ENCODE data around the gene ROBO2.

Gene ROBO2

DNA sequence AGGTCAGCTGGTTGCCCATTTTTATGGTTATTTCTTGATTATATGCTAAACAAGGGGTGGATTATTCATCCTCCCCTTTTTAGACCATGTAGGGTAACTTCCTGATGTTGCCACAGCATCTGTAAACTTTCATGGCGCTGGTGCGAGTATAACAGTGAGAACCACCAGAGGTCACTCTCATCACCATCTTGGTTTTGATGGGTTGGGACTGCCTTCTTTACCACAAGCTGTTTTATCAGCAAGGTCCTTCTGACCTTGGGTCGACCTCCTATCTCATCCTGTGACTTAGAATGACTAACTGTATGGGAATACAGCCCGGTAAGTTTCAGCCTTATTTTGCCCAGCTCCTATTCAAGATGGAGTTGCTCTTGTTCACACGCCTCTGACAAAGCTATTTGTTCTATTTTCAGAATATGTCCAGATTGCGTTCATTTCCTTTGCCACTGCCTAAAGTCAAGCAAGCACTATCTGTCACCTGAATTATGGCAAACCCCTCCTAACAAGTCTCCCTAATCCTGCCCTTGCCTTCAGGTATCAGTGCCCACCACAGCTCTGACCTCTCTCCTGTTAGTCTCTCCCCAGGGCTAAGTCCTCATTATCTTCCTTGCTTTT is 308.5 kb downstream of the ROBO2 start:
- no peak overlapping the region for H3K4me3 ChIP-seq (ENCODE audit: low read depth, low read length)

DNA sequence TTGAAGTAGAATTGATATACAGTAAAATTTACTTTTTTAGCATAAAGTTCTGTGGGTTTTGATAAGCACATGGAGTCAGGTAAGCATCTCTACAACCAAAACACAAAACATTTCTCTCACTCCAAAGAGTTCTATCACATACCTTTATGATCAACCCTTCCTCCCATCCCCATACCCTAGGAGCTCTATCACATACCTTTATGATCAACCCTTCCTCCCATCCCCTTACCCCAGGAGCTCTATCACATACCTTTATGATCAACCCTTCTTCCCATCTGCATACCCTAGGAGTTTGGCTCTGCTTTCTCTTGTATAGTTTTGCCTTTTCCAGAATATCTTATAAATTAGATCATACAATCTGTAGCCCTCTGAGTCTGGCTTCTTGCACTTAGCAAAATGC is 315.1 kb downstream of the ROBO2 start:
- no peaks in the 10 kb centered on the region for H3K27me3 ChIP-seq (ENCODE audit: control insufficient read depth, insufficient read depth, low read length)
- no peak overlapping the region for H3K4me3 ChIP-seq (ENCODE audit: low read depth, low read length)
- no peaks in the 10 kb centered on the region for H3K36me3 ChIP-seq (ENCODE audit: control insufficient read depth, insufficient read depth, low read length)
- no peak overlapping the region for H3K9ac ChIP-seq (ENCODE audit: low read depth, low read length)
- peaks cover 2% of the 10 kb centered on the region for H3K4me1 ChIP-seq (ENCODE audit: control insufficient read depth, insufficient read depth, low read length)
- H3K9me3 ChIP-seq (ENCODE audit: control insufficient read depth, insufficient read depth, low read length) = no peaks in the 10 kb centered on the region

More for the DNA sequence above, 308.5 kb downstream of the ROBO2 start:
- no peaks in the 10 kb centered on the region for H3K27me3 ChIP-seq (ENCODE audit: control insufficient read depth, insufficient read depth, low read length)
- peaks cover 11% of the 10 kb centered on the region for H3K4me1 ChIP-seq (ENCODE audit: control insufficient read depth, insufficient read depth, low read length)
- H3K9me3 ChIP-seq (ENCODE audit: control insufficient read depth, insufficient read depth, low read length) = no peaks in the 10 kb centered on the region
- H3K36me3 ChIP-seq (ENCODE audit: control insufficient read depth, insufficient read depth, low read length) = no peaks in the 10 kb centered on the region
- no peak overlapping the region for H3K9ac ChIP-seq (ENCODE audit: low read depth, low read length)

DNA sequence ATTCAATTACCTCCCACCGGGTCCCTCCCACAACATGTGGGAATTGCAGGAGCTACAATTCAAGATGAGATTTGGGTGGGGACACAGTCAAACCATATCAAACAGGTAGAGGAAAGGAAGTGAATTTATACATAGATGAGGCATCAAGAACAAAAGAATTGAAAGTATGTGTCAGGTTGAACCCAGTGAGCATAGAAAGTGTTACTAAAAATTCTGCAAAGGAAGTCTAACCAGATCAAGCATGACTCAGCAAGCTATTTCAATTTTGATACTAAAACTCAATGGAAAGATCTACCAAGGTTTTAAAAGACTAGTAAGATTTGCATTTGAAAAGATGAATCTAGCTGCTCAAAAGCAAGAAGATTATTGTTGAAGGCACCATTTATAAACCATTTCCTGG is 323.0 kb downstream of the ROBO2 start:
- no peaks in the 10 kb centered on the region for H3K36me3 ChIP-seq (ENCODE audit: control insufficient read depth, insufficient read depth, low read length)
- no peak overlapping the region for H3K4me3 ChIP-seq (ENCODE audit: low read depth, low read length)
- H3K9me3 ChIP-seq (ENCODE audit: control insufficient read depth, insufficient read depth, low read length) = no peaks in the 10 kb centered on the region
- H3K9ac ChIP-seq (ENCODE audit: low read depth, low read length) = no peak overlapping the region
- no peaks in the 10 kb centered on the region for H3K27me3 ChIP-seq (ENCODE audit: control insufficient read depth, insufficient read depth, low read length)
- peaks cover 2% of the 10 kb centered on the region for H3K4me1 ChIP-seq (ENCODE audit: control insufficient read depth, insufficient read depth, low read length)

DNA sequence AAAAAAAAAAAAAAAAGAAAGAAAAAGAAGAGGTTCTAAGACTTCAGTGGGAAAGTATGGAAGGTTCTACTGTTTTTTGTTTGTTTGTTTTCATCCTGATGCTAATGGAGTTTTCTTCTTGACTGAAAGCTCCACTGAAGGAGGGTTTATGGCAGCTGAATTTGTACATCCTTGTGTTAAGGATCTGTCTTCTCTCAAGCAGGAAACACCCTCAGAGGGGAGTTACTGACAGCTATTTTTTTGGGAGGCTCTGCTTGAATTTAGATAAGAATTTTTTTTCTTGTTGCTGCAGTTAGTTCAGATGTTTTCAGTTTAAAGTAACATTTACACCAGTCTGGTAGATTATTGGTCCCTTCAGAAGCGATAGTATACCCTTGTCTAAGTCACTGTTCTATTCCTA is 325.3 kb downstream of the ROBO2 start:
- no peak overlapping the region for H3K9ac ChIP-seq (ENCODE audit: low read depth, low read length)
- H3K4me3 ChIP-seq (ENCODE audit: low read depth, low read length) = no peak overlapping the region
- no peaks in the 10 kb centered on the region for H3K4me1 ChIP-seq (ENCODE audit: control insufficient read depth, insufficient read depth, low read length)

DNA sequence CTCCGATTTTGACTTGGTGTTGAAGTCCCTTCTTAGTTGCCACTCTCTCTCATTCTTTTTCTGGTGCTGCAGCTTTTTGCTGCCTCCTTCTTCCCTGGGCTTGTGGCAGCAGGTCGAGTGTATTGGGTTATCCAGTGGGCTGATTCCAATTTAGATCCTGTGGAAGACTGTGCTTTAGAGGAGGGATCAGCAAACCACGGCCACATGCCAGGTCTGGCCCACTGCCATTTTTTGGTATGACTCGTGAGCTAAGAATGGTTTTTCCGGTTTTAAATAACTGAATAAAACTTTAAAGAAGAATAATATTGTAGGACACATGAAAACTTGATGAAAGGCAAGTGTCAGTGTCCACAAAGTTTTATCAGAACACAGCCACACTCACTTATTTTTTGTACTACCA is 330.5 kb downstream of the ROBO2 start:
- Histone ChIP-seq H3K9ac (ENCODE audit: low read depth, low read length) (no peak overlapping the region), H3K9me3 (ENCODE audit: control insufficient read depth, insufficient read depth, low read length) (no peaks in the 10 kb centered on the region), H3K36me3 (ENCODE audit: control insufficient read depth, insufficient read depth, low read length) (no peaks in the 10 kb centered on the region), H3K27me3 (ENCODE audit: control insufficient read depth, insufficient read depth, low read length) (no peaks in the 10 kb centered on the region), H3K4me1 (ENCODE audit: control insufficient read depth, insufficient read depth, low read length) (no peaks in the 10 kb centered on the region), H3K4me3 (ENCODE audit: low read depth, low read length) (no peak overlapping the region)

More for the DNA sequence above, 325.3 kb downstream of the ROBO2 start:
- Histone ChIP-seq H3K36me3 (ENCODE audit: control insufficient read depth, insufficient read depth, low read length) (no peaks in the 10 kb centered on the region), H3K9me3 (ENCODE audit: control insufficient read depth, insufficient read depth, low read length) (no peaks in the 10 kb centered on the region), H3K27me3 (ENCODE audit: control insufficient read depth, insufficient read depth, low read length) (no peaks in the 10 kb centered on the region)

DNA sequence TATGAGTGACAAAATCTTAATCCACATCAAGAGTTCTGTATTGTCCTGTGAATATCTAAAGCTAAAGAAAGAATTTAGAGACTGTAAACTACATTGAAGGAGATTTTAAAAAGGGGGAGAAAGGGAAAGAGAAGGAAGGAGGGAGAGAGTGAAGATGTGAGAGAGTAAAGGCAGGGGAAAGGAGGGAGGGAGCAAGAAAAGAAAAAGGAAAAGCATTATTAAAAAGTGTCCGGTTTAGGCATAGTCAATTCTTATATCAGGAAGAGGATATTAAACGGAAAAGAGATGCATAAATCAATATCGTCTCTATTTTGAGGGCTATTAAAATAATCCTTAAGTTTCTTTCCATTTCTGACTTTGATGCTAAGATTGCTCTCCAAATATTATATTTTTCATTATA is 332.1 kb downstream of the ROBO2 start:
- H3K9ac ChIP-seq (ENCODE audit: low read depth, low read length) = no peak overlapping the region
- no peaks in the 10 kb centered on the region for H3K9me3 ChIP-seq (ENCODE audit: control insufficient read depth, insufficient read depth, low read length)
- H3K4me1 ChIP-seq (ENCODE audit: control insufficient read depth, insufficient read depth, low read length) = no peaks in the 10 kb centered on the region
- no peaks in the 10 kb centered on the region for H3K27me3 ChIP-seq (ENCODE audit: control insufficient read depth, insufficient read depth, low read length)
- H3K36me3 ChIP-seq (ENCODE audit: control insufficient read depth, insufficient read depth, low read length) = no peaks in the 10 kb centered on the region
- H3K4me3 ChIP-seq (ENCODE audit: low read depth, low read length) = no peak overlapping the region

DNA sequence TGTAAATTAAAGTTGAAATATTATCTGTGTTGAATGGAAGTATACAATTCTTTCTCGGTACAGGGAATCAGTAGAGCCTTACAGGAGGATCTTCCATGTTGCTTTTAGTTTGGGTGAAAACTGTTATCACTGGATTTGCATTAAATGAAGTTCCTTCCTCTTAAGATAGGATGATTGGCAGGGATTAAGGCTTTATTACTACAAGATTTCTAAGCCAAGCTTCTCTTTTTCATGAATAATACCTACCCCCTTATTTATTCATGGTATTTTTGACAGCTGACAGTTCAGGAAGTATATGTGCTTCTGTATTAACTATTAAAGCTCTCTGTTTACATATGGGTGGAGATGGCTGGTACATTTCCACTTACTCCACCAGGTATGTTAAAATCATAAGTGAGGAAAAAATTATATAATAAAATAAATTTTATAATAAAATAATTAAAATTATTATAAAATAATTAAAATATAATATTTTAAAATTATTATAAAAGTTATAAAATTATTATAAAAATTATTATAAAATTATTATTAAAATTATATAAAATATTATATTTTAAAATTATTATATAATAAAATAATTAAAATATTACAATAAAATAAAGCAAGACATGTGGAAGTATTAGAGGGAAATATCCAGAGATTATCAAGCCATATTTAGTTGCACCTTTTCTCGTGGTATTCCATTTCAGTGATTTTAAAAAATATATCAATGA is 332.9 kb downstream of the ROBO2 start:
- Histone ChIP-seq H3K4me1 (ENCODE audit: control insufficient read depth, insufficient read depth, low read length) (no peaks in the 10 kb centered on the region), H3K9ac (ENCODE audit: low read depth, low read length) (no peak overlapping the region), H3K36me3 (ENCODE audit: control insufficient read depth, insufficient read depth, low read length) (no peaks in the 10 kb centered on the region), H3K27me3 (ENCODE audit: control insufficient read depth, insufficient read depth, low read length) (no peaks in the 10 kb centered on the region), H3K9me3 (ENCODE audit: control insufficient read depth, insufficient read depth, low read length) (no peaks in the 10 kb centered on the region), H3K4me3 (ENCODE audit: low read depth, low read length) (no peak overlapping the region)

DNA sequence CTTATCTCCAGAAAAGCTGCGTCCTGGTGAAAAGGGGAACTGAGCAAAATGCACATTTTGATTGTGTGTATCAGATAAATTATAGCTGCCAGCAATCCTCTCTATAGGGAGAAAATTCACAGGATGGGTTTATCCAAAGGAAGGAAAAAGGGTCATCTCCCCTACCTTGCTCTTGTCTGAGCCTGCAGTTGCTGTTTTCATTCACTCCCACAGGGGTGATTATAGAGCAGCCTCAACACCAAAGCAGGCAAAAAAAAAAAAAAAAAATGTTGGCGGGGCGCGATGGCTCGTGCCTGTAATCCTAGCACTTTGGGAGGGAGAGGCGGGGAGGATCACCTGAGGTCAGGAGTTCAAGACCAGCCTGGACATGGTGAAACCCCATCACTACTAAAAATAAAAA is 333.7 kb downstream of the ROBO2 start:
- Histone ChIP-seq H3K4me3 (ENCODE audit: low read depth, low read length) (no peak overlapping the region), H3K4me1 (ENCODE audit: control insufficient read depth, insufficient read depth, low read length) (no peaks in the 10 kb centered on the region), H3K36me3 (ENCODE audit: control insufficient read depth, insufficient read depth, low read length) (no peaks in the 10 kb centered on the region), H3K9ac (ENCODE audit: low read depth, low read length) (no peak overlapping the region), H3K9me3 (ENCODE audit: control insufficient read depth, insufficient read depth, low read length) (no peaks in the 10 kb centered on the region), H3K27me3 (ENCODE audit: control insufficient read depth, insufficient read depth, low read length) (no peaks in the 10 kb centered on the region)

DNA sequence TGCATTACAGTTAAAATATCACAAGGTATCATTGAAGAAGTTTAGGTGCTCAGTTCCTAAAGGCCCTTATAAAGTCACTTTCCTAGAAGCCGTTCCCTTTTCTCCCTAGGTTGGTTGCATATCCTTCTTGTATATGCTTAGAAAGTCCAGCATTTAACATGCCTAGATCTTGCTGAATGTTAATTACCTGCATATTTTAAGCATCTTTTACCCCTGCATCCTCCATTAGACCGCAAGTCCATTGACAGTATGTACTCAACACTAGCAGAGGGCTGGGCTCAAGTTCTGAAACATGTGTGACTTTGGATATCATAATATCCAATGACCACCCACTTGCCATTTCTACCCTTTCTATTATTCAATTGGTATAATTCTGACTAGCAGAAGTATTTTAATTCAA is 336.6 kb downstream of the ROBO2 start:
- H3K27me3 ChIP-seq (ENCODE audit: control insufficient read depth, insufficient read depth, low read length) = no peaks in the 10 kb centered on the region
- H3K9ac ChIP-seq (ENCODE audit: low read depth, low read length) = no peak overlapping the region
- no peaks in the 10 kb centered on the region for H3K9me3 ChIP-seq (ENCODE audit: control insufficient read depth, insufficient read depth, low read length)
- H3K4me3 ChIP-seq (ENCODE audit: low read depth, low read length) = no peak overlapping the region
- H3K4me1 ChIP-seq (ENCODE audit: control insufficient read depth, insufficient read depth, low read length) = no peaks in the 10 kb centered on the region
- no peaks in the 10 kb centered on the region for H3K36me3 ChIP-seq (ENCODE audit: control insufficient read depth, insufficient read depth, low read length)

DNA sequence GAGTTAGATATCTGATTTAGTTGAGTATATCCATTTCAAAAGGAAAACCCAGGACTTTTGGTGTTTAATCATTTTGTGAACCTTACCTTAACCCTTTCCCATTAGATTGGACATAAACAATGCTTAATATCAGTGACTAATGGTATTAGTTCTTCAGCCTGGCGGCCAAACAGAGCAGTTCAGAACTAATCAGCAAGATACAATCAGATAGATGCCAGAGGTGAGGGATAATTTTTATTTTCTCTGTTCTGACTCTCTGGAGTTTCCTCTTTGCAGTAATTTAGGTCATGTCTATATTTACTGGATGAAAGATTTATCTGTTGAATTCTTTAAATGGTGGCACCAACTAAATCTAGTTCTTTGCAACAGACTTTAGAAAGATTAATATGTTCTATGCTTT is 337.8 kb downstream of the ROBO2 start:
- no peak overlapping the region for H3K4me3 ChIP-seq (ENCODE audit: low read depth, low read length)
- no peaks in the 10 kb centered on the region for H3K4me1 ChIP-seq (ENCODE audit: control insufficient read depth, insufficient read depth, low read length)
- H3K36me3 ChIP-seq (ENCODE audit: control insufficient read depth, insufficient read depth, low read length) = no peaks in the 10 kb centered on the region
- no peaks in the 10 kb centered on the region for H3K9me3 ChIP-seq (ENCODE audit: control insufficient read depth, insufficient read depth, low read length)
- no peaks in the 10 kb centered on the region for H3K27me3 ChIP-seq (ENCODE audit: control insufficient read depth, insufficient read depth, low read length)
- no peak overlapping the region for H3K9ac ChIP-seq (ENCODE audit: low read depth, low read length)

DNA sequence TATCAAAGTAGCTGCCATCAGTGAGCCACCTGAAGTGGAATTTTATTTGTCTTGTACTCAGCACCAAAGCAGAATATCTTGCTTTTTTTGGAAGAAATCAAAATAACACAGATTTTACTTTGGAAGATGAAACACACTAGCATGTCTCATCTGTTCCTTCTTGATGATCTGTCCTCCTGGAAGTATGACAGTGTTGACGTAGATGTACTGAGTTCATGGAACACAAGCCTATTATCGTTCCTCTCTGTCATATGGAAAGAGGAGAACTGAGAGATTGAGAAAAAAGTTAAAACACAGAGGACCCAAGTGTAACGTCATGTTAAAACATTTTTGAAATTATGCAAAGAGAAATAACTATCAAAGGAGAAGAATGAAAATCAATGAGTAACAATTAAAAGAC is 340.2 kb downstream of the ROBO2 start:
- H3K36me3 ChIP-seq (ENCODE audit: control insufficient read depth, insufficient read depth, low read length) = no peaks in the 10 kb centered on the region
- H3K4me1 ChIP-seq (ENCODE audit: control insufficient read depth, insufficient read depth, low read length) = no peaks in the 10 kb centered on the region
- H3K27me3 ChIP-seq (ENCODE audit: control insufficient read depth, insufficient read depth, low read length) = no peaks in the 10 kb centered on the region
- no peak overlapping the region for H3K4me3 ChIP-seq (ENCODE audit: low read depth, low read length)
- no peaks in the 10 kb centered on the region for H3K9me3 ChIP-seq (ENCODE audit: control insufficient read depth, insufficient read depth, low read length)
- H3K9ac ChIP-seq (ENCODE audit: low read depth, low read length) = no peak overlapping the region

DNA sequence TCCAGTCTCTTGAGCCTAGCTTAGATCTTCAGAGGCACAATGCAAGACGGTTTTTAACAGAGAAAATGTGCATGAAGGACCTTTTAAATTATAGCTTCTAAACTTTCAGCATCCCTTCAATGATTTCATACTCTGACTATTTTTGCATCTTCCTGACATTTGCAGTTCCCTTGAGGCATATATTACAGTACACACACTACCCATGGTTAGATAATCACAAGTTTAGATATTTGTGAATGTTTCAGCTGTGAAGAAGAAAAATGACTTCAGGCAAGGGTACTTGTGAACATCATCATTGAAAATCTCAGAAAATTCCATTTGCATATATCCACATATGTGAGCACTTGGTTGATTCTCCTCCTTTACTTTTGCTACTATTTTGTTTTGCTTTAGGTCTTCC is 341.5 kb downstream of the ROBO2 start:
- H3K9me3 ChIP-seq (ENCODE audit: control insufficient read depth, insufficient read depth, low read length) = no peaks in the 10 kb centered on the region
- H3K36me3 ChIP-seq (ENCODE audit: control insufficient read depth, insufficient read depth, low read length) = no peaks in the 10 kb centered on the region
- no peak overlapping the region for H3K9ac ChIP-seq (ENCODE audit: low read depth, low read length)
- no peak overlapping the region for H3K4me3 ChIP-seq (ENCODE audit: low read depth, low read length)
- H3K4me1 ChIP-seq (ENCODE audit: control insufficient read depth, insufficient read depth, low read length) = no peaks in the 10 kb centered on the region
- no peaks in the 10 kb centered on the region for H3K27me3 ChIP-seq (ENCODE audit: control insufficient read depth, insufficient read depth, low read length)

Data from iPS-15b (cell line).